IMR-90 (cell line): ENCODE measurements around the gene SMC5. TPM values are rescaled to one million over a fixed set of nuclear protein-coding genes. Genes with fewer than 3 reads are reported as not detected.

Source experiments
- ATAC-seq: fragments of 200-7000 bp; cut with Tn5 transposase; 2 replicates; pipeline ENCODE4 v1.9.1; 2020; ENCODE audit warnings: low read depth, mild to moderate bottlenecking, moderate library complexity
- BruUV-seq: library from RNA; stranded (reverse); fragments of 400-500 nt; replicated peaks from 2 replicates; lab custom pipeline; 2021; lab: Mats Ljungman, UMichigan
- CTCF ChIA-PET: fragments of 300-600 bp; formaldehyde crosslinking; extraction: SDS; loops from one replicate; lab custom pipeline; 2021; ENCODE audit warnings: antibody characterized with exemption; lab: Yijun Ruan, JAX
- POLR2A ChIA-PET: fragments of 300-600 bp; sonication (Branson Sonifier 250); formaldehyde crosslinking; loops from one replicate; lab custom pipeline; 2022; ENCODE audit warnings: antibody characterized with exemption; ENCODE audit not compliant: unreplicated experiment; lab: Charles Lee
- DNase-seq: peaks from one replicate; pipeline ENCODE4 v3.0.0; 2013
- H2AFZ ChIP-seq: replicated peaks from 2 replicates; pipeline ENCODE3; 2013; ENCODE audit warnings: low read length, mild to moderate bottlenecking; ENCODE audit not compliant: poor library complexity
- H2AK5ac ChIP-seq: 2 replicates; pipeline ENCODE4 v1.6.1; 2013; ENCODE audit warnings: low read depth, low read length, inconsistent platforms
- H2AK9ac ChIP-seq: replicated peaks from 2 replicates; pipeline ENCODE3; 2013; ENCODE audit warnings: mild to moderate bottlenecking, low read depth, low read length, moderate library complexity; ENCODE audit not compliant: poor library complexity
- H2BK120ac ChIP-seq: 2 replicates; pipeline ENCODE4 v1.6.1; 2013; ENCODE audit warnings: low read depth, low read length, inconsistent platforms
- H2BK15ac ChIP-seq: 3 replicates; pipeline ENCODE4 v1.6.1; 2013; ENCODE audit warnings: low read depth, low read length, inconsistent platforms
- H2BK20ac ChIP-seq: 2 replicates; pipeline ENCODE4 v1.6.1; 2013; ENCODE audit warnings: low read depth, mild to moderate bottlenecking, inconsistent platforms, low read length, moderate library complexity
- H2BK5ac ChIP-seq: 2 replicates; pipeline ENCODE4 v1.6.1; 2013; ENCODE audit warnings: mild to moderate bottlenecking, low read depth, low read length, inconsistent platforms; ENCODE audit not compliant: poor library complexity, severe bottlenecking
- H3K14ac ChIP-seq: replicated peaks from 2 replicates; pipeline ENCODE4 v1.6.1; 2013; ENCODE audit warnings: low read depth, low read length, inconsistent platforms
- H3K18ac ChIP-seq: 2 replicates; pipeline ENCODE4 v1.6.1; 2013; ENCODE audit warnings: low read depth, low read length, control low read depth
- H3K23ac ChIP-seq: 2 replicates; pipeline ENCODE4 v1.6.1; 2013; ENCODE audit warnings: low read depth, low read length, inconsistent platforms
- H3K27ac ChIP-seq: 2 replicates; pipeline ENCODE4 v1.5.1; 2013; ENCODE audit warnings: mild to moderate bottlenecking, control low read depth, low read length; ENCODE audit not compliant: insufficient read depth
- H3K27me3 ChIP-seq: 2 replicates; pipeline ENCODE4 v1.6.1; 2013; ENCODE audit warnings: low read length; ENCODE audit not compliant: control insufficient read depth, insufficient read depth
- H3K36me3 ChIP-seq: 2 replicates; pipeline ENCODE4 v1.6.1; 2013; ENCODE audit warnings: low read length, mixed read lengths; ENCODE audit not compliant: control insufficient read depth, insufficient read depth
- H3K4ac ChIP-seq: 2 replicates; pipeline ENCODE4 v1.6.1; 2013; ENCODE audit warnings: low read depth, low read length, inconsistent platforms
- H3K4me1 ChIP-seq: 2 replicates; pipeline ENCODE4 v1.6.1; 2013; ENCODE audit warnings: low read length, mixed read lengths; ENCODE audit not compliant: control insufficient read depth, insufficient read depth
- H3K4me2 ChIP-seq: 2 replicates; pipeline ENCODE4 v1.6.1; 2013; ENCODE audit warnings: low read depth, mild to moderate bottlenecking, control low read depth, low read length, moderate library complexity
- H3K4me3 ChIP-seq: 2 replicates; pipeline ENCODE4 v1.5.1; 2013; ENCODE audit warnings: low read depth, mild to moderate bottlenecking, control low read depth, low read length, moderate library complexity; ENCODE audit not compliant: insufficient read depth
- H3K56ac ChIP-seq: 2 replicates; pipeline ENCODE4 v1.6.1; 2013; ENCODE audit warnings: low read length, inconsistent platforms; ENCODE audit not compliant: insufficient read depth; ENCODE audit errors: extremely low read depth
- H3K79me1 ChIP-seq, 2 experiments: 2 replicates each; pipeline ENCODE4 v1.6.1; 2013; ENCODE audit warnings: low read length in 2 of 2, inconsistent platforms in 1 of 2, low read depth in 1 of 2
- H3K9ac ChIP-seq: 2 replicates; pipeline ENCODE4 v1.6.1; 2013; ENCODE audit warnings: low read depth, low read length, control low read depth
- H3K9me1 ChIP-seq: 2 replicates; pipeline ENCODE4 v1.6.1; 2013; ENCODE audit warnings: low read length, inconsistent platforms; ENCODE audit not compliant: insufficient read depth
- H3K9me3 ChIP-seq: 2 replicates; pipeline ENCODE4 v1.6.1; 2013; ENCODE audit warnings: low read length; ENCODE audit not compliant: control insufficient read depth, insufficient read depth
- H4K20me1 ChIP-seq: 2 replicates; pipeline ENCODE4 v1.6.1; 2013; ENCODE audit warnings: low read length, inconsistent platforms; ENCODE audit not compliant: insufficient read depth
- H4K5ac ChIP-seq: 2 replicates; pipeline ENCODE4 v1.6.1; 2013; ENCODE audit warnings: mild to moderate bottlenecking, low read depth, low read length, control low read depth
- H4K8ac ChIP-seq, 2 experiments: 2 replicates each; pipeline ENCODE4 v1.6.1; 2013; ENCODE audit warnings: low read depth in 2 of 2, low read length in 2 of 2, control low read depth in 1 of 2, inconsistent platforms in 1 of 2
- H4K91ac ChIP-seq: 2 replicates; pipeline ENCODE4 v1.6.1; 2013; ENCODE audit warnings: low read depth, low read length, inconsistent platforms; ENCODE audit not compliant: insufficient read depth
- MAFK ChIP-seq: IDR thresholded peaks from 2 replicates; pipeline ENCODE4 v1.6.1; 2012; ENCODE audit warnings: low read depth, low read length, improper control_type of control experiment
- RAD21 ChIP-seq: IDR thresholded peaks from 2 replicates; pipeline ENCODE4 v1.6.1; 2012; ENCODE audit warnings: low read length, improper control_type of control experiment
- WGBS, 2 experiments: methylation state at CpG; one replicate each; pipeline versions ENCODE4 v1.1.5 to v1.1.7; 2013; ENCODE audit warnings: missing lambda C conversion rate in 2 of 2; ENCODE audit not compliant: insufficient read length in 1 of 2; ENCODE audit errors: extremely low coverage in 2 of 2; 5-methylcytosine and 5-hydroxymethylcytosine counted together
- dilution Hi-C: fragments of 300-500 bp; cut with HindIII; formaldehyde crosslinking; loops from one replicate; pipeline ENCODE4 v1.14.3; 2018; ENCODE audit warnings: low sequenced_read_pairs; ENCODE audit not compliant: unreplicated experiment
- in situ Hi-C: fragments of 300-500 bp; cut with MboI; formaldehyde crosslinking; loops from 3 replicates; pipeline ENCODE4 v1.14.3; 2019; ENCODE audit warnings: low sequenced_read_pairs, inconsistent platforms, mixed read lengths
- intact Hi-C: fragments of 100-400 bp; cut with micrococcal nuclease; formaldehyde crosslinking; loops from 2 replicates; pipeline ENCODE4 v1.10.0; 2022
- polyA plus RNA-seq, 3 experiments: library from polyadenylated mRNA; depleted of rRNA; stranded (reverse); fragments of >200 nt; gene quantifications; 2 replicates each; pipeline ENCODE4 v1.2.3, GENCODE V29; 2012; ENCODE audit warnings: low replicate concordance in 1 of 3
- total RNA-seq: library from RNA; depleted of rRNA; stranded (reverse); fragments of >200 nt; gene quantifications from 2 replicates; pipeline ENCODE4 v1.2.3, GENCODE V29; 2012

Gene SMC5
- total and polyA plus RNA-seq, 2 of the 4 experiments (the other 2 are of a cell fraction) = 12.0 to 13.3 TPM

DNA sequence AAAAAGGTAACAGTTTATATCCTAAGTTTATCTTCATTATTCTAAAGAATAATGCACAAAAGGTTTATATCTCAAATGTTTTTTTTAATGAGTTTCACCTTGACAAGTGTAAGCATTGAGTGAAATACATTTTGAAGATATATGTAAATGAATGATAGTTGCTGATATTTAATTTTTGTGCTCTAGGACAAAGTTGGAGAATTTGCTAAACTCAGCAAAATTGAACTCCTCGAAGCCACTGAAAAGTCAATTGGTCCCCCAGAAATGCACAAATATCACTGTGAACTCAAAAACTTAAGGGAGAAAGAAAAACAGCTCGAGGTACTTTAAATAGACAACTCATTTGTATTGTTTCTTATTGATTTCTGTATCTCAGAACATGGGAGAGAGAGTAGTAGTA lies 19.5 kb downstream of the SMC5 start:
- H3K4me1 ChIP-seq = peaks cover 3% of the 10 kb centered on the region; the same call in 1 of the 2 replicates
- CTCF ChIA-PET = interaction anchor here (1.1 kb wide), 1 partner anchor 168 kb away, joined by 3 read pairs; no protein-coding TSS in a partner anchor
- H3K9ac ChIP-seq = no peak overlapping the region
- peaks cover 5% of the 10 kb centered on the region; the same call in 1 of the 2 replicates for H4K20me1 ChIP-seq
- in situ Hi-C loops (loop anchor here (25.0 kb wide), 1 partner anchor 1459 kb away; no protein-coding TSS in a partner anchor), dilution Hi-C loops (no loop called here), intact Hi-C loops (loop anchor here (5.0 kb wide), 1 partner anchor 34 kb away; no protein-coding TSS in a partner anchor)
- no peak overlapping the region for H3K27ac ChIP-seq
- no peak overlapping the region for H3K14ac ChIP-seq
- H3K36me3 ChIP-seq = peaks cover 16% of the 10 kb centered on the region
- H3K4me2 ChIP-seq = no peak overlapping the region
- H4K91ac ChIP-seq = no peak overlapping the region
- no TSS peak for BruUV-seq
- no peaks in the 10 kb centered on the region for H3K27me3 ChIP-seq
- POLR2A ChIA-PET = no interaction called here
- no peak for ATAC-seq
- DNase-seq = no peak
- no peaks in the 10 kb centered on the region for H3K9me3 ChIP-seq
- no peak overlapping the region for H4K8ac ChIP-seq
- H3K4me3 ChIP-seq = no peak overlapping the region
- no peaks in the 10 kb centered on the region for H3K9me1 ChIP-seq
- H2BK15ac ChIP-seq = no peak overlapping the region
- no peak overlapping the region for H3K18ac ChIP-seq
- H2AK5ac ChIP-seq = no peak overlapping the region
- no peak overlapping the region for H4K5ac ChIP-seq
- no peak overlapping the region for H2AFZ ChIP-seq
- H3K4ac ChIP-seq = no peak overlapping the region
- no peak overlapping the region for H2BK120ac ChIP-seq
- no peak overlapping the region for H2BK20ac ChIP-seq
- TF ChIP-seq RAD21 (no peak), MAFK (peak; percentile 86)
- no peak overlapping the region for H2AK9ac ChIP-seq
- no CpG with 5 or more reads among the region's 2 CpGs for WGBS, 2 experiments
- peaks cover 15 to 38% of the 10 kb centered on the region in 2 experiments for H3K79me1 ChIP-seq
- no peak overlapping the region for H2BK5ac ChIP-seq
- no peak overlapping the region for H3K56ac ChIP-seq
- H3K23ac ChIP-seq = no peak overlapping the region
